Tibial artery (tissue), 4 donors: ENCODE data around the gene VCL.

Experiments used
- DNase-seq, 2 donors: peaks; one replicate each; pipeline ENCODE4 v3.0.0-alpha.2; 2019
- H3K27ac ChIP-seq, 2 donors: fragments of 200-600 bp; sonication (generic) in 1 of 2; 1 replicate in 1 of 2; 2 replicates in 1 of 2; pipeline ENCODE4 v1.5.1; 2018 to 2019; ENCODE audit warnings: mild to moderate bottlenecking in 1 of 2
- H3K27me3 ChIP-seq, 2 donors: fragments of 200-600 bp; sonication (generic) in 1 of 2; one replicate each; pipeline versions ENCODE4 v1.5.1 to v1.6.0; 2016 to 2019
- H3K36me3 ChIP-seq, 3 donors: fragments of 200-600 bp; sonication (generic) in 2 of 3; one replicate each; pipeline ENCODE4 v1.5.1; 2016 to 2019; ENCODE audit warnings: mild to moderate bottlenecking in 2 of 3
- H3K4me1 ChIP-seq, 4 donors: fragments of 200-600 bp; sonication (generic) in 2 of 4; 1 replicate in 3 of 4; 2 replicates in 1 of 4; pipeline ENCODE4 v1.5.1; 2016 to 2019
- H3K4me3 ChIP-seq, 2 donors: fragments of 200-600 bp; sonication (generic) in 1 of 2; 1 replicate in 1 of 2; 2 replicates in 1 of 2; pipeline ENCODE4 v1.5.1; 2018 to 2019; ENCODE audit warnings: mild to moderate bottlenecking in 2 of 2
- H3K9me3 ChIP-seq, 3 donors: fragments of 200-600 bp; sonication (generic) in 1 of 3; one replicate each; pipeline ENCODE4 v1.5.1; 2016 to 2019
- CTCF ChIP-seq, 2 experiments: fragments of 200-600 bp in 1 of 2; fragments of 450-650 bp in 1 of 2; IDR thresholded peaks; one replicate each; pipeline ENCODE4 v1.5.1; 2017 to 2019; ENCODE audit warnings: antibody characterized with exemption in 2 of 2, mild to moderate bottlenecking in 1 of 2, moderate library complexity in 1 of 2
- intact Hi-C: fragments of 100-400 bp; cut with DNase I; formaldehyde crosslinking; loops from one replicate; pipeline ENCODE4 v1.15.0; 2023; ENCODE audit warnings: low total_unique reads

VCL gene

GRCh38 chr10:73989594-73990150, 8.2 kb upstream of the VCL start:
- Histone ChIP-seq H3K36me3 (no peaks in the 10 kb centered on the region), H3K9me3 (no peaks in the 10 kb centered on the region), H3K27ac (no peak overlapping the region), H3K27me3 (no peaks in the 10 kb centered on the region), H3K4me3 (no peak overlapping the region), H3K4me1 (peaks cover 0 to 5% (median 0%) of the 10 kb centered on the region in 4 donors)
- TF ChIP-seq CTCF (IDR thresholded peaks at IDR 0.05), result no peak
- intact Hi-C loops, result no loop called here
- DNase-seq, result no peak

- Histone ChIP-seq H3K9me3 (no peaks in the 10 kb centered on the region), H3K4me1 (peaks cover 0 to 5% (median 2%) of the 10 kb centered on the region in 4 donors), H3K27ac (no peak overlapping the region), H3K27me3 (no peaks in the 10 kb centered on the region), H3K4me3 (no peak overlapping the region), H3K36me3 (no peaks in the 10 kb centered on the region)
- intact Hi-C loops, result no loop called here
- no peak for TF ChIP-seq CTCF (IDR thresholded peaks at IDR 0.05)
- DNase-seq, result no peak
Observed at GRCh38 chr10:73991203-73991883, 6.6 kb upstream of the VCL start.

- Histone ChIP-seq H3K36me3 (no peaks in the 10 kb centered on the region), H3K4me3 (no peak overlapping the region), H3K9me3 (no peaks in the 10 kb centered on the region), H3K27ac (no peak overlapping the region), H3K4me1 (peaks cover 0 to 5% (median 2%) of the 10 kb centered on the region in 4 donors), H3K27me3 (no peaks in the 10 kb centered on the region)
- peak in 1 of 2 donors; percentile 35 for DNase-seq
- intact Hi-C loops, result no loop called here
- no peak for TF ChIP-seq CTCF (IDR thresholded peaks at IDR 0.05)
Observed at GRCh38 chr10:73991884-73992245, 6.1 kb upstream of the VCL start.

- no peak for DNase-seq
- TF ChIP-seq CTCF (IDR thresholded peaks at IDR 0.05), result no peak
- H3K27me3 ChIP-seq, result no peaks in the 10 kb centered on the region
- H3K4me3 ChIP-seq, result no peak overlapping the region
- peak overlapping the region in 1 of 2 donors; percentile 1 for H3K27ac ChIP-seq
- intact Hi-C loops, result no loop called here
- H3K36me3 ChIP-seq, result no peaks in the 10 kb centered on the region
- H3K9me3 ChIP-seq, result no peaks in the 10 kb centered on the region
- peaks cover 0 to 5% (median 4%) of the 10 kb centered on the region in 4 donors for H3K4me1 ChIP-seq
Observed at GRCh38 chr10:73992899-73993788, 4.8 kb upstream of the VCL start.

GRCh38 chr10:73995035-73995358, 2.9 kb upstream of the VCL start:
- intact Hi-C loops, result no loop called here
- no peaks in the 10 kb centered on the region for H3K27me3 ChIP-seq
- no peaks in the 10 kb centered on the region for H3K36me3 ChIP-seq
- H3K27ac ChIP-seq, result no peak overlapping the region
- H3K9me3 ChIP-seq, result no peaks in the 10 kb centered on the region
- no peak for DNase-seq
- H3K4me1 ChIP-seq, result peaks cover 0 to 8% (median 6%) of the 10 kb centered on the region in 4 donors
- no peak for TF ChIP-seq CTCF (IDR thresholded peaks at IDR 0.05)
- no peak overlapping the region for H3K4me3 ChIP-seq
